Transverse colon (tissue), 4 donors: ENCODE data around the gene LIPA. TPM values are rescaled to one million over a fixed set of nuclear protein-coding genes. Genes with fewer than 3 reads are reported as not detected.
A peak's percentile ranks its signal among the peaks of the same experiment; 100 is the strongest.

Experiments
- DNase-seq: peaks from one replicate; pipeline ENCODE4 v3.0.0-alpha.2; 2019
- H3K27ac ChIP-seq, 4 donors: fragments of 200-600 bp; sonication (generic); 2 replicates each; pipeline ENCODE4 v1.5.1; 2016 to 2018; ENCODE audit warnings: inconsistent platforms in 4 of 4
- H3K27me3 ChIP-seq: fragments of 200-600 bp; sonication (generic); 2 replicates; pipeline ENCODE4 v1.5.1; 2017; ENCODE audit warnings: inconsistent platforms
- H3K36me3 ChIP-seq, 4 donors: fragments of 200-600 bp; sonication (generic); 2 replicates each; pipeline ENCODE4 v1.5.1; 2017 to 2019; ENCODE audit warnings: inconsistent platforms in 4 of 4
- H3K4me1 ChIP-seq, 4 donors: fragments of 200-600 bp; sonication (generic); 2 replicates each; pipeline ENCODE4 v1.5.1; 2017 to 2020; ENCODE audit warnings: inconsistent platforms in 4 of 4
- H3K4me3 ChIP-seq, 4 donors: fragments of 200-600 bp; sonication (generic); 1 replicate in 1 of 4; 2 replicates in 3 of 4; pipeline versions ENCODE4 v1.5.1 to v1.6.1; 2017 to 2019; ENCODE audit warnings: inconsistent platforms in 4 of 4
- H3K9me3 ChIP-seq, 2 donors: fragments of 200-600 bp; sonication (generic); 2 replicates each; pipeline ENCODE4 v1.5.1; 2017 to 2019; ENCODE audit warnings: inconsistent platforms in 2 of 2
- CTCF ChIP-seq, 5 experiments: fragments of 200-600 bp in 3 of 5; fragments of 450-650 bp in 2 of 5; sonication (generic) in 3 of 5; IDR thresholded peaks; 1 replicate in 2 of 5; 2 replicates in 3 of 5; pipeline ENCODE4 v1.5.1; 2016 to 2017; ENCODE audit warnings: antibody characterized with exemption in 5 of 5, inconsistent platforms in 3 of 5, mild to moderate bottlenecking in 2 of 5, moderate library complexity in 1 of 5
- EP300 ChIP-seq: sonication (generic); formaldehyde crosslinking; IDR thresholded peaks from one replicate; pipeline ENCODE4 v1.6.1; 2017; ENCODE audit warnings: antibody characterized with exemption, low read depth
- POLR2A ChIP-seq: fragments of 450-650 bp; IDR thresholded peaks from one replicate; pipeline ENCODE4 v1.6.1; 2016; ENCODE audit warnings: antibody characterized with exemption, mild to moderate bottlenecking, moderate library complexity
- POLR2AphosphoS5 ChIP-seq, 3 donors: sonication (generic); formaldehyde crosslinking; IDR thresholded peaks; one replicate each; pipeline ENCODE4 v1.6.1; 2016; ENCODE audit warnings: antibody characterized with exemption in 3 of 3
- WGBS, 2 donors: methylation state at CpG; one replicate each; pipeline ENCODE4 v1.1.5; 2018; ENCODE audit warnings: low coverage in 1 of 2; 5-methylcytosine and 5-hydroxymethylcytosine counted together
- in situ Hi-C, 4 donors: fragments of 200-750 bp; cut with MboI; loops; one replicate each; pipeline versions ENCODE4 v1.15.0 to v1.15.1; 2017; ENCODE audit warnings: low sequenced_read_pairs in 3 of 4, low pct_ligation_motif_present in 1 of 4, low pct_unique_long_range_greater_than_20kb in 1 of 4
- intact Hi-C: fragments of 100-400 bp; cut with DNase I; formaldehyde crosslinking; loops from one replicate; pipeline ENCODE4 v1.15.1; 2023; ENCODE audit warnings: low total_unique reads
- total RNA-seq, 4 donors: library from RNA; depleted of rRNA; stranded (reverse); fragments of >200 nt; gene quantifications; one replicate each; pipeline ENCODE4 v1.1.0, GENCODE V29; 2016

The LIPA gene
- total RNA-seq, 4 donors from 2014 or later = 3.6 to 23.8 (median 12.1) TPM

- 40 to 44% methylated on average over 1 to 3 of the region's 3 CpGs for WGBS, 2 donors
- H3K9me3 ChIP-seq = no peaks in the 10 kb centered on the region
- no peaks in the 10 kb centered on the region for H3K27me3 ChIP-seq
- intact Hi-C loops (no loop called here), in situ Hi-C loops (no loop called here)
- peaks cover 7 to 23% (median 11%) of the 10 kb centered on the region in 4 donors for H3K4me1 ChIP-seq
- DNase-seq = no peak
- H3K4me3 ChIP-seq = no peak overlapping the region
- TF ChIP-seq POLR2A (no peak), POLR2AphosphoS5 (IDR thresholded peaks at IDR 0.05) (peak in 2 of 3 donors; percentile 23 to 51), EP300 (no peak)
- no peaks in the 10 kb centered on the region for H3K36me3 ChIP-seq
- peak overlapping the region in 2 of 4 donors; percentile 27 to 30 for H3K27ac ChIP-seq
These were observed 23.4 kb upstream of the LIPA start for GRCh38 chr10:89274928-89275327.

DNA sequence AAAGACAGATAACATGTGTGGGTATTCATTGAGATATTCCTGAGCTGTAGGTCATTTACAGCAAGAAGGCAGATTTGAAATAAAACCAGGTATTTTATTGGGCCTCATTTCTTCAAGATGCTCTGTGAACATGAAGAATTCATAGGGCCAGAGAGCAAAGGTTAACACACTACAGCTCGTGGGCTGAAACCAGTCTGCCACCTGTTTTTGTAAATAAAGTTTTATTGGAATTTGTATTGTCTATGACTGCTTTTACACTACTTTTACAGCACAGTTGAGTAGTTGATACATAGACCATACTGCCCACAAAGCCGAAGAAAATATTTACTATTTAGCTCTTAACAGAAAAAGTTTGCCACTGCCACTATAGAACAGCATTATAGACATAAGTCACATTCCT lies 22.1 kb upstream of the LIPA start:
- 36 to 50% methylated on average over 1 to 2 of the region's 2 CpGs for WGBS, 2 donors
- Histone ChIP-seq H3K27me3 (no peaks in the 10 kb centered on the region), H3K4me3 (no peak overlapping the region), H3K27ac (no peak overlapping the region), H3K4me1 (peaks cover 7 to 14% (median 11%) of the 10 kb centered on the region in 4 donors), H3K9me3 (no peaks in the 10 kb centered on the region), H3K36me3 (no peaks in the 10 kb centered on the region)
- intact Hi-C loops (no loop called here), in situ Hi-C loops (no loop called here)
- TF ChIP-seq POLR2A (no peak), EP300 (no peak), POLR2AphosphoS5 (IDR thresholded peaks at IDR 0.05) (no peak), CTCF (IDR thresholded peaks at IDR 0.05) (no peak)
- no peak for DNase-seq

DNA sequence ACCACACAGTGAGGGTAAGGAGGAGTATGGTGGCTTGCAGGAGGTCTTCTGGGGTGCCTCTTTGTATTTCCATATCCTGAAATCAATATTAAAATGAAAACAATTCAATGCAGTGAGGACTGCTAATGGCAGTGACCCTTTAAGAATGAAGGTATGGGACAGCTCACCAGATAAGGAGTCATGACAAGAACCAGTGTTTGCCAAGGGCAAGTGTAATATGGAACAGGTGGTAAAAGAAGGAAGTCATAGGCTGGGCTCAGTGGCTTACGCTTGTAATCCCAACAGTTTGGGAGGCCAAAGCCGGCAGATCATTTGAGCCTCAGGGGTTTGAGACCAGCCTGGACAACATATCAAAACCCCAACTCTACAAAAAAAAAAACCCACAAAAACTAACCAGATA lies 20.0 kb upstream of the LIPA start:
- no peak for TF ChIP-seq EP300
- TF ChIP-seq POLR2A = no peak
- TF ChIP-seq POLR2AphosphoS5 (IDR thresholded peaks at IDR 0.05) = no peak
- TF ChIP-seq CTCF (IDR thresholded peaks at IDR 0.05) = no peak
- 83 to 100% methylated on average over 2 of the region's 2 CpGs for WGBS, 2 donors
- H3K27ac ChIP-seq = no peak overlapping the region
- H3K9me3 ChIP-seq = no peaks in the 10 kb centered on the region
- H3K4me3 ChIP-seq = no peak overlapping the region
- in situ Hi-C loops = no loop called here
- intact Hi-C loops = no loop called here
- H3K4me1 ChIP-seq = peaks cover 0 to 11% (median 2%) of the 10 kb centered on the region in 4 donors
- no peaks in the 10 kb centered on the region for H3K27me3 ChIP-seq
- no peak for DNase-seq
- H3K36me3 ChIP-seq = no peaks in the 10 kb centered on the region

DNA sequence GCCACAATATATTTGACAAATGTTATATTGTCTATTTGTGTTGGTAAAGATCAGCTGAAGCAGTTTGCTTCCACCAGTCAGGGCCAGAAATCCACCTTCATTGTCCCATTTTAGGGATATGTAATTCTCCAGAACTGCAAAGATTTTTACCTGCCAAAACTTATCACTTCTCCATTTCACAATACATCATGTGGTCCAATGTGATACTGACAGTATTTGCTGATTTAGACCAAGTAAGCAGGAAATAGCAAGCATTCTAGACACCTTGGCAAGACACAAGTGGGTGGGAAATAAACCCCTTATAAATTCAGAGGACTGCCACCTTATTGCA lies 18.5 kb upstream of the LIPA start:
- intact Hi-C loops (no loop called here), in situ Hi-C loops (no loop called here)
- Histone ChIP-seq H3K27me3 (no peaks in the 10 kb centered on the region), H3K4me3 (no peak overlapping the region), H3K27ac (no peak overlapping the region), H3K36me3 (no peaks in the 10 kb centered on the region), H3K9me3 (no peaks in the 10 kb centered on the region), H3K4me1 (peaks cover 0 to 9% (median 2%) of the 10 kb centered on the region in 4 donors)
- TF ChIP-seq POLR2AphosphoS5 (IDR thresholded peaks at IDR 0.05) = no peak
- no peak for TF ChIP-seq EP300
- TF ChIP-seq POLR2A = no peak
- TF ChIP-seq CTCF (IDR thresholded peaks at IDR 0.05) = no peak
- no peak for DNase-seq

- TF ChIP-seq POLR2A = no peak
- no peak for TF ChIP-seq EP300
- TF ChIP-seq CTCF (IDR thresholded peaks at IDR 0.05) = no peak
- no peak for TF ChIP-seq POLR2AphosphoS5 (IDR thresholded peaks at IDR 0.05)
- WGBS, 2 donors = 89 to 91% methylated on average over 3 of the region's 3 CpGs
- no peak overlapping the region for H3K27ac ChIP-seq
These were observed 18.0 kb upstream of the LIPA start for GRCh38 chr10:89269433-89270152.

More at GRCh38 chr10:89269433-89270152, 18.0 kb upstream of the LIPA start:
- no peaks in the 10 kb centered on the region for H3K9me3 ChIP-seq
- H3K4me1 ChIP-seq = peaks cover 0 to 7% (median 2%) of the 10 kb centered on the region in 4 donors
- no peak overlapping the region for H3K4me3 ChIP-seq
- intact Hi-C loops (no loop called here), in situ Hi-C loops (no loop called here)
- no peaks in the 10 kb centered on the region for H3K36me3 ChIP-seq
- H3K27me3 ChIP-seq = no peaks in the 10 kb centered on the region
- no peak for DNase-seq
